Measurements from ENCODE around the gene PRPSAP2. TPM values are rescaled to one million over a fixed set of nuclear protein-coding genes. Genes with fewer than 3 reads are reported as not detected.

PRPSAP2 gene
- polyA plus RNA-seq, 1 experiment: 13.0 TPM

GRCh38 chr17:18965530-18966236 lies 107.8 kb downstream of the PRPSAP2 start:
- no peaks in the 10 kb centered on the region for H3K27me3 ChIP-seq (ENCODE audit: control insufficient read depth, insufficient read depth, low read length)
- no peak for TF ChIP-seq CTCF (IDR thresholded peaks at IDR 0.05; ENCODE audit: insufficient read depth, low read depth, low read length)
- POLR2A ChIA-PET: no interaction called here
- no peak overlapping the region for H3K4me3 ChIP-seq (ENCODE audit: low read depth, low read length)
- CTCF ChIA-PET: no interaction called here
- H3K36me3 ChIP-seq (ENCODE audit: control insufficient read depth, insufficient read depth, low read length): no peaks in the 10 kb centered on the region
- DNase-seq (ENCODE audit: low read depth): no peak

GRCh38 chr17:18966831-18967624 lies 109.1 kb downstream of the PRPSAP2 start:
- no peak for TF ChIP-seq CTCF (IDR thresholded peaks at IDR 0.05; ENCODE audit: insufficient read depth, low read depth, low read length)
- no peaks in the 10 kb centered on the region for H3K27me3 ChIP-seq (ENCODE audit: control insufficient read depth, insufficient read depth, low read length)
- CTCF ChIA-PET: interaction anchor here (1.1 kb wide), 1 partner anchor 12 kb away, joined by 3 read pairs; no protein-coding TSS in a partner anchor
- peaks cover 4% of the 10 kb centered on the region for H3K36me3 ChIP-seq (ENCODE audit: control insufficient read depth, insufficient read depth, low read length)
- POLR2A ChIA-PET: no interaction called here
- H3K4me3 ChIP-seq (ENCODE audit: low read depth, low read length): no peak overlapping the region
- no peak for DNase-seq (ENCODE audit: low read depth)

- H3K4me3 ChIP-seq (ENCODE audit: low read depth, low read length): no peak overlapping the region
- ChIA-PET CTCF (no interaction called here), POLR2A (no interaction called here)
- H3K27me3 ChIP-seq (ENCODE audit: control insufficient read depth, insufficient read depth, low read length): no peaks in the 10 kb centered on the region
- no peak for TF ChIP-seq CTCF (IDR thresholded peaks at IDR 0.05; ENCODE audit: insufficient read depth, low read depth, low read length)
- no peak for DNase-seq (ENCODE audit: low read depth)
- H3K36me3 ChIP-seq (ENCODE audit: control insufficient read depth, insufficient read depth, low read length): peaks cover 5% of the 10 kb centered on the region
Measured at GRCh38 chr17:18967916-18968315, 110.0 kb downstream of the PRPSAP2 start.

- TF ChIP-seq CTCF (IDR thresholded peaks at IDR 0.05; ENCODE audit: insufficient read depth, low read depth, low read length): no peak
- DNase-seq (ENCODE audit: low read depth): no peak
- Histone ChIP-seq H3K36me3 (ENCODE audit: control insufficient read depth, insufficient read depth, low read length) (peaks cover 9% of the 10 kb centered on the region), H3K4me3 (ENCODE audit: low read depth, low read length) (no peak overlapping the region), H3K27me3 (ENCODE audit: control insufficient read depth, insufficient read depth, low read length) (no peaks in the 10 kb centered on the region)
- ChIA-PET POLR2A (no interaction called here), CTCF (no interaction called here)
Measured at GRCh38 chr17:18968345-18968744, 110.4 kb downstream of the PRPSAP2 start.
